Measurements from ENCODE around the gene EMB.
"Not testable (repeated sequence)": the region's sequence is repeated elsewhere in the genome, so short reads cannot be mapped to it uniquely, and the experiment has no call there.

EMB gene

DNA sequence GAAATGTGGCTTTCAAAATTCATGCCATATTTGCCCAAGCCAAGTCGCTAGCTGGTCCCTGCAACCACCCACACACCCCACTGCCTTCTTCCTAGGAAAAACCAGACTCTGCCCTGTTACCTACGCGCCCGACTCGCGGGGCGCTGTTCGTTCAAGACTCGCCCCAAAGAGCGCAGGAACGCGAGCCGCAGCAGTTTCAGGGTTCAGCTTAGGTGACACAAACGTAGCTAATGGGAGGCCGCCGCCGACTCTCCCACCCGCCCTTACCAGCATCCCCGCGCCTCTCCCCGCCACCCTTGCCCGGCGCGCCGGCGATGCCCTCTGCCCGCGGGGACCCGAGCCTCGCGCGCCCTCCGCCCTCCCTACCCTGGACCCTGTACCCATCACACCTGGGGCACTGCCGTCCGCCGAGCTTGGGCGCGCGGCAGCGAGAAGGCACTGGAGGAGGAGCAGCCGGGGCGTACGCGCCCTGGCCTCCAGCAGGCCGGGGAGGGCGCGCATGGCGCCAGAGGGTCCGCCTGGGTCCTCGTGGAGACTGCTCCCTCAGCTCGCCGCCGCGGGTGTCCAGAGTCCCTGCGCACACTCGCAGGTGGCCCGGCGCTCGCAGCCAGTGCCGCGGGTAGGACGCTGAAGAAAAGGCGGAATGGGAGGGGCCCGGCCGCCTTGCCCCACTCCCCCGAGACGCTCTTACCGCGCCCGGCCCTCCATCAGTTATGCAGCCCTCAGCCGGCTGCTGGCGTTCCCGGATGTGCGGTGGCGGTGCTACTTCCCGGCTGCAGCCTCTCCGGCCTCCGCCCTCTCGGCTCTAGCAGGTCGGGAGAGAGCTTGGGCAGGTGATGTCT lies at the start of gene EMB:
TSS of gene EMB (minus strand) at position 638 of the 842 bp plus-strand sequence. CDS start at position 501, 137 bp downstream.
- Mint-ChIP-seq H3K27ac (peak within 1 kb of the TSS; percentile 85), H3K4me3 (peak within 1 kb of the TSS; percentile 83), H3K4me1 (ENCODE audit: low read depth) (peaks cover 76% of the 10 kb centered on the region), H3K36me3 (ENCODE audit: low read depth) (peaks cover 9% of the 10 kb centered on the region), H3K27me3 (no peaks in the 10 kb centered on the region), H3K9me3 (no peaks in the 10 kb centered on the region)

DNA sequence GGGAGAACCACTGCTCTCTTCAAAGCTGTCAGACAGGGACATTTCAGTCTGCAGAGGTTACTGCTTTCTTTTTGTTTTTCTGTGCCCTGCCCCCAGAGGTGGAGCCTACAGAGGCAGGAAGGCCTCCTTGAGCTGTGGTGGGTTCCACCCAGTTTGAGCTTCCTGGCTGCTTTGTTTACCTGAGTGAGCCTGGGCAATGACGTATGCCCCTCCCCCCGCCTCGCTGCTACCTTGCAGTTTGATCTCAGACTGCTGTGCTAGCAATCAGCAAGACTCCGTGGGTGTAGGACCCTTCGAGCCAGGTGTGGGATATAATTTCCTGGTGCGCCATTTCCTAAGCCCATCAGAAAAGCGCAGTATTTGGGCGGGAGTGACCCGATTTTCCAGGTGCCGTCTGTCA lies 48.4 kb upstream of the EMB start:
- H3K4me3 Mint-ChIP-seq, H3K27ac Mint-ChIP-seq, H3K27me3 Mint-ChIP-seq: not testable (repeated sequence)
- H3K4me1 Mint-ChIP-seq (ENCODE audit: low read depth), result peaks cover 15% of the 10 kb centered on the region
- H3K9me3 Mint-ChIP-seq, result peaks cover 15% of the 10 kb centered on the region
- H3K36me3 Mint-ChIP-seq (ENCODE audit: low read depth), result peaks cover 12% of the 10 kb centered on the region

GRCh38 chr5:50478790-50479189 lies 37.7 kb upstream of the EMB start:
- not testable (repeated sequence) for H3K27ac Mint-ChIP-seq; H3K9me3 Mint-ChIP-seq; H3K27me3 Mint-ChIP-seq; H3K36me3 Mint-ChIP-seq (ENCODE audit: low read depth); H3K4me3 Mint-ChIP-seq
- peaks cover 20% of the 10 kb centered on the region for H3K4me1 Mint-ChIP-seq (ENCODE audit: low read depth)

GRCh38 chr5:50476549-50476948 lies 35.5 kb upstream of the EMB start:
- no peak overlapping the region for H3K4me3 Mint-ChIP-seq
- H3K27me3 Mint-ChIP-seq, result no peaks in the 10 kb centered on the region
- peaks cover 3% of the 10 kb centered on the region for H3K36me3 Mint-ChIP-seq (ENCODE audit: low read depth)
- peaks cover 6% of the 10 kb centered on the region for H3K9me3 Mint-ChIP-seq
- H3K4me1 Mint-ChIP-seq (ENCODE audit: low read depth), result peaks cover 20% of the 10 kb centered on the region
- H3K27ac Mint-ChIP-seq, result no peak overlapping the region

GRCh38 chr5:50465015-50465414 lies 23.9 kb upstream of the EMB start:
- not testable (repeated sequence) for H3K27ac Mint-ChIP-seq; H3K36me3 Mint-ChIP-seq (ENCODE audit: low read depth); H3K4me3 Mint-ChIP-seq

DNA sequence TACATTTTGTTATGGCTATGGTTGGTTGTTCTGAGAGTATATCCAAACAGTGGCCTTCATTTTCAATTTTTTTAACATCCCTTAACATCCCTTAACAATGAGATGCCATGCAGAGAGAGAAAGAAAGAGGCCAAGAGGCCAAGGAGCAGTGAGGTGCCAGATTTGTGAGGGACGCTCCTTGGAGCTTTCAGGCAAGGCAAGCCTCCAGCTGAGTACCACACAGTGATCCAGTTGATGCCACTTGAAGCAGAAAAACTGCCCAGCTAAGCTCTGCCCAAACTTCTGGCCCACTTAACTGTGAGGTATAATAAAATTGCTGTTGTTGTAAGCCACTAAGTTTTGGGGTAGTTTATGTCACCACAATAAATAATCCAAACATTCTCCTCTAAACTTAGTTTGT lies 22.6 kb upstream of the EMB start:
- peaks cover 4% of the 10 kb centered on the region for H3K36me3 Mint-ChIP-seq (ENCODE audit: low read depth)
- no peak overlapping the region for H3K4me3 Mint-ChIP-seq

More at GRCh38 chr5:50465015-50465414, 23.9 kb upstream of the EMB start:
- H3K9me3 Mint-ChIP-seq, result peaks cover 16% of the 10 kb centered on the region
- not testable (repeated sequence) for H3K4me1 Mint-ChIP-seq (ENCODE audit: low read depth); H3K27me3 Mint-ChIP-seq

DNA sequence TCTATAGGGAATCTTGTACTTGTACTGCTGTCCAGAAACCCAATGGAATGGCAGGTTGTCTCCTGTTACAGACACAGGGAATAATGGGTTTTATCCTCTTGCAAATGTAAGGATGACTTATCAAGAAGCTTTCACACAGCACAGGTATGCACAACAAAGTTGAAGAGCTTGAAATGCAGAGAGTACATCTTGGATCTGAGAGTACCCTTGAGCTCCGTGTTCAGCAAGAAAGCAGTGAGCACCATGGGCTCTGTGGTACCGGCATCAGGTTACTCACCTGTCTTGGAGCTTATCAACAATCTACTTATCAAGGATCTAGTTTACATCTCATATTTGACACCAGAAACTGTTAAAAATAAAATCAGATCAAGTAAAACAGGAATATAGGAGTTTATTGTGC lies 22.0 kb upstream of the EMB start:
- H3K27ac Mint-ChIP-seq, result no peak overlapping the region
- peaks cover 10% of the 10 kb centered on the region for H3K9me3 Mint-ChIP-seq
- H3K27me3 Mint-ChIP-seq, result no peaks in the 10 kb centered on the region
- peaks cover 4% of the 10 kb centered on the region for H3K36me3 Mint-ChIP-seq (ENCODE audit: low read depth)
- H3K4me3 Mint-ChIP-seq, result no peak overlapping the region
- peaks cover 11% of the 10 kb centered on the region for H3K4me1 Mint-ChIP-seq (ENCODE audit: low read depth)

More for the DNA sequence above, 22.6 kb upstream of the EMB start:
- peaks cover 5% of the 10 kb centered on the region for H3K4me1 Mint-ChIP-seq (ENCODE audit: low read depth)
- peaks cover 10% of the 10 kb centered on the region for H3K9me3 Mint-ChIP-seq
- H3K27me3 Mint-ChIP-seq, result no peaks in the 10 kb centered on the region
- H3K27ac Mint-ChIP-seq, result no peak overlapping the region

DNA sequence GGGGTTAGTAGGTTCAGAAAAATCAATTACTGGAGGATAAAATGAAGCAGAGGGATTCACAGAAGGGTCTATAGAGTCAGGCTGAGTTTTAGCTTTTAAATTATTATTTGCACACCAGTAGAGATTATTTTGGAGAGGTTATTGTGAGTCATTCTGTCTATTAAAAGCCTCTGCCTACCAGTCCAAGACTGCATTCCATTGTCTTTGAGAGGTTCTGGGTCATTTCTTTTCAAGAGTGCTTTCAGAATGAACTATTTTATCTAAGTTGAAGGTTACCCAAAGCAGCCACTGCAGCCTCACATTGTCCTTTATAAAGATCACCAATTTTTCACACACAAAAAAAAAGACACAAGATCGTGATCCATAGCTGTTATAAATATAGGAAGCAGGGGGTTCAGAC lies 21.5 kb upstream of the EMB start:
- H3K9me3 Mint-ChIP-seq, result peaks cover 13% of the 10 kb centered on the region
- H3K27me3 Mint-ChIP-seq; H3K27ac Mint-ChIP-seq; H3K36me3 Mint-ChIP-seq (ENCODE audit: low read depth); H3K4me3 Mint-ChIP-seq: not testable (repeated sequence)
- H3K4me1 Mint-ChIP-seq (ENCODE audit: low read depth), result peaks cover 11% of the 10 kb centered on the region

- not testable (repeated sequence) for H3K27ac Mint-ChIP-seq; H3K4me3 Mint-ChIP-seq; H3K27me3 Mint-ChIP-seq; H3K36me3 Mint-ChIP-seq (ENCODE audit: low read depth)
- peaks cover 13% of the 10 kb centered on the region for H3K9me3 Mint-ChIP-seq
- H3K4me1 Mint-ChIP-seq (ENCODE audit: low read depth), result peaks cover 11% of the 10 kb centered on the region
Observed at GRCh38 chr5:50458372-50458771, 17.3 kb upstream of the EMB start.

DNA sequence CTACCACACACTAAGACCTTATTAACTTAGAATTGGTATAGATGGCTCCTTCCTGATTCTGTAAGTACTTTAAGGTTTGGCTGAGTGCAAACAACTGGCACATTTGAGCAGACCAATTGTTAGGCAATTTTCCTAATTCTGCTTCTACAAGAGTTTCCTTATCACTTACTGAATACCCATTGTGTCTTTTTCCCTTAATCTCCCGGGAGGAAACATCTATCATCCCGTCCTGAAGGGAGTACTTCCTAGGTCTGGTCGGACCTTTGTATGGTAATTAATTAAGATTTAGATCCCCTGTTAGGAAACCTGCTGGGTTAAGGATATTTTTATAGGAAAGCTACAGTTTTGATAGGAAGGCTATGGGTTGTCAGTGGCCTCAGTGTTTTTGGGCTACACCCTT lies 8.2 kb upstream of the EMB start:
- not testable (repeated sequence) for H3K27me3 Mint-ChIP-seq; H3K4me3 Mint-ChIP-seq; H3K27ac Mint-ChIP-seq; H3K36me3 Mint-ChIP-seq (ENCODE audit: low read depth)
- Mint-ChIP-seq H3K4me1 (ENCODE audit: low read depth) (peaks cover 53% of the 10 kb centered on the region), H3K9me3 (peaks cover 17% of the 10 kb centered on the region)

- H3K27ac Mint-ChIP-seq, result no peak overlapping the region
- H3K4me1 Mint-ChIP-seq (ENCODE audit: low read depth), result peaks cover 58% of the 10 kb centered on the region
- H3K9me3 Mint-ChIP-seq, result peaks cover 12% of the 10 kb centered on the region
- H3K36me3 Mint-ChIP-seq (ENCODE audit: low read depth), result no peaks in the 10 kb centered on the region
- H3K27me3 Mint-ChIP-seq, result no peaks in the 10 kb centered on the region
- H3K4me3 Mint-ChIP-seq, result no peak overlapping the region
Observed at GRCh38 chr5:50447941-50448340, 6.9 kb upstream of the EMB start.

GRCh38 chr5:50447228-50447627 lies 6.1 kb upstream of the EMB start:
- Mint-ChIP-seq H3K27me3 (no peaks in the 10 kb centered on the region), H3K36me3 (ENCODE audit: low read depth) (no peaks in the 10 kb centered on the region), H3K4me3 (no peak overlapping the region), H3K4me1 (ENCODE audit: low read depth) (peaks cover 65% of the 10 kb centered on the region), H3K9me3 (peaks cover 6% of the 10 kb centered on the region), H3K27ac (no peak overlapping the region)

- Mint-ChIP-seq H3K4me1 (ENCODE audit: low read depth) (peaks cover 76% of the 10 kb centered on the region), H3K27ac (peak overlapping the region; percentile 80)
Observed at GRCh38 chr5:50445296-50445949, 4.3 kb upstream of the EMB start.

GRCh38 chr5:50442559-50443539 lies 1.8 kb upstream of the EMB start:
- H3K27me3 Mint-ChIP-seq; H3K36me3 Mint-ChIP-seq (ENCODE audit: low read depth); H3K9me3 Mint-ChIP-seq: not testable (repeated sequence)
- Mint-ChIP-seq H3K4me3 (peak overlapping the region; percentile 83), H3K27ac (peak overlapping the region; percentile 67), H3K4me1 (ENCODE audit: low read depth) (peaks cover 81% of the 10 kb centered on the region)

More at GRCh38 chr5:50445296-50445949, 4.3 kb upstream of the EMB start:
- Mint-ChIP-seq H3K36me3 (ENCODE audit: low read depth) (no peaks in the 10 kb centered on the region), H3K4me3 (peak overlapping the region; percentile 63), H3K9me3 (peaks cover 6% of the 10 kb centered on the region), H3K27me3 (no peaks in the 10 kb centered on the region)

Measured in stimulated activated naive CD8-positive, alpha-beta T cell treated with anti-CD3 and anti-CD28 coated beads, Interleukin-15, Interleukin-2, amounts not matched to agents 100 ng/mL and 50 ng/mL, for 24 hours (primary cell).